SK-N-SH treated with all-trans-retinoic acid at 6 μM for 48 hours (cell line): Measurements from ENCODE around the gene ANKRD34B.

Experiments used
- ATAC-seq: fragments of 200-7000 bp; cut with Tn5 transposase; 3 replicates; pipeline ENCODE4 v1.9.1; 2020; ENCODE audit warnings: mild to moderate bottlenecking, moderate library complexity
- ARNTL ChIP-seq: fragments of 450-650 bp; formaldehyde crosslinking; IDR thresholded peaks from 2 replicates; pipeline ENCODE4 v1.5.0; 2020; ENCODE audit warnings: low read depth, mild to moderate bottlenecking, moderate library complexity, borderline replicate concordance
- BACH2 ChIP-seq: fragments of 250-450 bp; sonication (Bioruptor Pico); IDR thresholded peaks from 2 replicates; pipeline ENCODE4 v1.9.0; 2021; ENCODE audit warnings: mild to moderate bottlenecking, borderline replicate concordance
- CREB5 ChIP-seq: fragments of 250-450 bp; sonication (Bioruptor Pico); IDR thresholded peaks from 2 replicates; pipeline ENCODE4 v1.5.1; 2020; ENCODE audit warnings: low read depth, mild to moderate bottlenecking, moderate library complexity
- CSDC2 ChIP-seq: fragments of 250-450 bp; sonication (Bioruptor Pico); IDR thresholded peaks from 2 replicates; pipeline ENCODE4 v1.5.0; 2020; ENCODE audit warnings: mild to moderate bottlenecking, moderate library complexity
- CSRNP3 ChIP-seq: fragments of 250-450 bp; sonication (Bioruptor Pico); IDR thresholded peaks from 2 replicates; pipeline ENCODE4 v1.5.1; 2021; ENCODE audit warnings: mild to moderate bottlenecking, moderate library complexity
- ESRRG ChIP-seq: fragments of 250-450 bp; sonication (Bioruptor Pico); IDR thresholded peaks from 2 replicates; pipeline ENCODE4 v1.6.1; 2021; ENCODE audit warnings: mild to moderate bottlenecking
- GLIS3 ChIP-seq: fragments of 250-450 bp; sonication (Bioruptor Pico); IDR thresholded peaks from 2 replicates; pipeline ENCODE4 v1.5.0; 2020; ENCODE audit warnings: mild to moderate bottlenecking, moderate library complexity
- ISL1 ChIP-seq: fragments of 250-450 bp; sonication (Bioruptor Pico); IDR thresholded peaks from 2 replicates; pipeline ENCODE4 v2.1.2; 2022; ENCODE audit warnings: mild to moderate bottlenecking, moderate library complexity
- OSR1 ChIP-seq: fragments of 250-450 bp; sonication (Bioruptor Pico); IDR thresholded peaks from 2 replicates; pipeline ENCODE4 v1.8.0; 2022; ENCODE audit warnings: moderate library complexity, mild to moderate bottlenecking, inconsistent platforms
- PATZ1 ChIP-seq: fragments of 250-450 bp; sonication (Bioruptor Pico); IDR thresholded peaks from 2 replicates; pipeline ENCODE4 v1.8.0; 2020; ENCODE audit warnings: mild to moderate bottlenecking, moderate library complexity, borderline replicate concordance
- PPARA ChIP-seq: fragments of 250-450 bp; sonication (Bioruptor Pico); IDR thresholded peaks from 2 replicates; pipeline ENCODE4 v1.5.0; 2020; ENCODE audit warnings: mild to moderate bottlenecking, borderline replicate concordance
- RARB ChIP-seq: fragments of 250-450 bp; sonication (Bioruptor Pico); IDR thresholded peaks from 2 replicates; pipeline ENCODE4 v1.8.0; 2021; ENCODE audit warnings: mild to moderate bottlenecking, moderate library complexity
- SNAI2 ChIP-seq: fragments of 250-450 bp; sonication (Bioruptor Pico); IDR thresholded peaks from 2 replicates; pipeline ENCODE4 v1.5.0; 2020; ENCODE audit warnings: mild to moderate bottlenecking, moderate library complexity
- TCF4 ChIP-seq: fragments of 250-450 bp; sonication (Bioruptor Pico); IDR thresholded peaks from 2 replicates; pipeline ENCODE4 v1.8.0; 2021; ENCODE audit warnings: mild to moderate bottlenecking, moderate library complexity, borderline replicate concordance
- TOX ChIP-seq: fragments of 250-450 bp; sonication (Bioruptor Pico); IDR thresholded peaks from 2 replicates; pipeline ENCODE4 v1.8.0; 2021; ENCODE audit warnings: mild to moderate bottlenecking, moderate library complexity, borderline replicate concordance
- ZC3H10 ChIP-seq: fragments of 250-450 bp; sonication (Bioruptor Pico); IDR thresholded peaks from 2 replicates; pipeline ENCODE4 v1.5.1; 2021; ENCODE audit warnings: mild to moderate bottlenecking, moderate library complexity
- ZFP3 ChIP-seq: fragments of 250-450 bp; sonication (Bioruptor Pico); IDR thresholded peaks from 2 replicates; pipeline ENCODE4 v1.5.0; 2020; ENCODE audit warnings: mild to moderate bottlenecking, moderate library complexity
- ZFP30 ChIP-seq: fragments of 450-650 bp; formaldehyde crosslinking; IDR thresholded peaks from 2 replicates; pipeline ENCODE4 v1.5.0; 2022; ENCODE audit warnings: mild to moderate bottlenecking, moderate library complexity
- ZNF565 ChIP-seq: fragments of 450-650 bp; formaldehyde crosslinking; conservative IDR thresholded peaks from 2 replicates; pipeline ENCODE4 v1.5.0; 2020; ENCODE audit warnings: low read depth, mild to moderate bottlenecking, moderate library complexity
- ZNF70 ChIP-seq: fragments of 450-650 bp; formaldehyde crosslinking; IDR thresholded peaks from 2 replicates; pipeline ENCODE4 v1.5.0; 2020; ENCODE audit warnings: mild to moderate bottlenecking, moderate library complexity
- ZNF8 ChIP-seq: fragments of 450-650 bp; formaldehyde crosslinking; IDR thresholded peaks from 2 replicates; pipeline ENCODE4 v1.5.0; 2020; ENCODE audit warnings: mild to moderate bottlenecking, moderate library complexity
- TF ChIP-seq, protein P1 (sequence below): fragments of 250-450 bp; sonication (Bioruptor Pico); IDR thresholded peaks from 2 replicates; pipeline ENCODE4 v1.5.0; 2020; ENCODE audit warnings: mild to moderate bottlenecking, moderate library complexity
- TF ChIP-seq, protein P2 (sequence below): fragments of 250-450 bp; sonication (Bioruptor Pico); IDR thresholded peaks from 2 replicates; pipeline ENCODE4 v1.8.0; 2021; ENCODE audit warnings: low read depth, mild to moderate bottlenecking, moderate library complexity, borderline replicate concordance

The ANKRD34B gene

GRCh38 chr5:80555099-80555498, 15.0 kb downstream of the ANKRD34B start:
- TF ChIP-seq ZNF70 (CRISPR knock-in tag), result no peak
- TF ChIP-seq ZFP30 (CRISPR knock-in tag), result no peak
- no peak for TF ChIP-seq RARB (CRISPR knock-in tag)
- no peak for TF ChIP-seq OSR1 (CRISPR knock-in tag)
- TF ChIP-seq ZNF8 (CRISPR knock-in tag), result no peak
- TF ChIP-seq CSRNP3 (CRISPR knock-in tag), result no peak
- no peak for TF ChIP-seq SNAI2 (CRISPR knock-in tag)
- TF ChIP-seq ZNF565, result no peak
- no peak for TF ChIP-seq ZFP3 (CRISPR knock-in tag)
- TF ChIP-seq, protein P1, sequence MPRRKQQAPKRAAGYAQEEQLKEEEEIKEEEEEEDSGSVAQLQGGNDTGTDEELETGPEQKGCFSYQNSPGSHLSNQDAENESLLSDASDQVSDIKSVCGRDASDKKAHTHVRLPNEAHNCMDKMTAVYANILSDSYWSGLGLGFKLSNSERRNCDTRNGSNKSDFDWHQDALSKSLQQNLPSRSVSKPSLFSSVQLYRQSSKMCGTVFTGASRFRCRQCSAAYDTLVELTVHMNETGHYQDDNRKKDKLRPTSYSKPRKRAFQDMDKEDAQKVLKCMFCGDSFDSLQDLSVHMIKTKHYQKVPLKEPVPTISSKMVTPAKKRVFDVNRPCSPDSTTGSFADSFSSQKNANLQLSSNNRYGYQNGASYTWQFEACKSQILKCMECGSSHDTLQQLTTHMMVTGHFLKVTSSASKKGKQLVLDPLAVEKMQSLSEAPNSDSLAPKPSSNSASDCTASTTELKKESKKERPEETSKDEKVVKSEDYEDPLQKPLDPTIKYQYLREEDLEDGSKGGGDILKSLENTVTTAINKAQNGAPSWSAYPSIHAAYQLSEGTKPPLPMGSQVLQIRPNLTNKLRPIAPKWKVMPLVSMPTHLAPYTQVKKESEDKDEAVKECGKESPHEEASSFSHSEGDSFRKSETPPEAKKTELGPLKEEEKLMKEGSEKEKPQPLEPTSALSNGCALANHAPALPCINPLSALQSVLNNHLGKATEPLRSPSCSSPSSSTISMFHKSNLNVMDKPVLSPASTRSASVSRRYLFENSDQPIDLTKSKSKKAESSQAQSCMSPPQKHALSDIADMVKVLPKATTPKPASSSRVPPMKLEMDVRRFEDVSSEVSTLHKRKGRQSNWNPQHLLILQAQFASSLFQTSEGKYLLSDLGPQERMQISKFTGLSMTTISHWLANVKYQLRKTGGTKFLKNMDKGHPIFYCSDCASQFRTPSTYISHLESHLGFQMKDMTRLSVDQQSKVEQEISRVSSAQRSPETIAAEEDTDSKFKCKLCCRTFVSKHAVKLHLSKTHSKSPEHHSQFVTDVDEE (CRISPR knock-in tag), result no peak
- no peak for TF ChIP-seq PPARA
- TF ChIP-seq GLIS3 (CRISPR knock-in tag), result no peak
- TF ChIP-seq ZC3H10 (CRISPR knock-in tag), result no peak
- TF ChIP-seq TOX (CRISPR knock-in tag), result no peak
- TF ChIP-seq ESRRG, result no peak
- TF ChIP-seq, protein P2, sequence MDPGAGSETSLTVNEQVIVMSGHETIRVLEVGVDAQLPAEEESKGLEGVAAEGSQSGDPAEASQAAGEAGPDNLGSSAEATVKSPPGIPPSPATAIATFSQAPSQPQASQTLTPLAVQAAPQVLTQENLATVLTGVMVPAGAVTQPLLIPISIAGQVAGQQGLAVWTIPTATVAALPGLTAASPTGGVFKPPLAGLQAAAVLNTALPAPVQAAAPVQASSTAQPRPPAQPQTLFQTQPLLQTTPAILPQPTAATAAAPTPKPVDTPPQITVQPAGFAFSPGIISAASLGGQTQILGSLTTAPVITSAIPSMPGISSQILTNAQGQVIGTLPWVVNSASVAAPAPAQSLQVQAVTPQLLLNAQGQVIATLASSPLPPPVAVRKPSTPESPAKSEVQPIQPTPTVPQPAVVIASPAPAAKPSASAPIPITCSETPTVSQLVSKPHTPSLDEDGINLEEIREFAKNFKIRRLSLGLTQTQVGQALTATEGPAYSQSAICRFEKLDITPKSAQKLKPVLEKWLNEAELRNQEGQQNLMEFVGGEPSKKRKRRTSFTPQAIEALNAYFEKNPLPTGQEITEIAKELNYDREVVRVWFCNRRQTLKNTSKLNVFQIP (CRISPR knock-in tag), result no peak
- no peak for TF ChIP-seq ISL1 (CRISPR knock-in tag)
- TF ChIP-seq BACH2 (CRISPR knock-in tag), result no peak
- TF ChIP-seq, all 23 proteins: peak for 0
- ATAC-seq, result no peak

DNA sequence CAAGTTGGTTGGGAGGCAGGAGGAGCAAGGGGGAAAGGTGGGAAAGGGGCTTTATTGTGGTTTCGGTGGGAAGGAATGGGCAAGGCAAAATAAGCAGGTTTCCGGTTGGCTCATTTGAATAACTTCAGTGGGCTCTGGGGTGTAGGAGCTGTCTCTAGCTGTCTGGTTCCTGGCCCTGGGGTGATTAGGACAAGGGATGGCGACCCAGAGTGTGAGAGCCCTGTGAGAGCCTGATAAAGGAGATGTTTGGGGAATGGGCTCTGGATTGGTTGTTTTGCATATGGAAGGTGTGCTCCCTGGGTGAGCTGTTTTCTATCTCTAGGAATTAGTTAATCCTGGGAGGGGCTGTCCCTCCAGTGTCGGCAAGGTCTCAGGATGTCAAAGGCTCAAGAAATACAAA, 15.4 kb downstream of the ANKRD34B start:
- ATAC-seq, result no peak
- TF ChIP-seq OSR1 (CRISPR knock-in tag), result no peak
- no peak for TF ChIP-seq CSRNP3 (CRISPR knock-in tag)
- no peak for TF ChIP-seq BACH2 (CRISPR knock-in tag)
- no peak for TF ChIP-seq CREB5 (CRISPR knock-in tag)
- no peak for TF ChIP-seq ZC3H10 (CRISPR knock-in tag)
- TF ChIP-seq PATZ1 (CRISPR knock-in tag), result no peak
- TF ChIP-seq TCF4 (CRISPR knock-in tag), result no peak
- no peak for TF ChIP-seq PPARA
- no peak for TF ChIP-seq ISL1 (CRISPR knock-in tag)
- no peak for TF ChIP-seq TOX (CRISPR knock-in tag)
- TF ChIP-seq ARNTL (CRISPR knock-in tag), result no peak
- no peak for TF ChIP-seq ZFP30 (CRISPR knock-in tag)
- no peak for TF ChIP-seq CSDC2 (CRISPR knock-in tag)
- TF ChIP-seq ZFP3 (CRISPR knock-in tag), result no peak
- TF ChIP-seq ZNF8 (CRISPR knock-in tag), result no peak
- TF ChIP-seq ESRRG, result no peak
